Neural crest cell (in vitro differentiated cells): ENCODE data around the gene ST3GAL3. TPM values are rescaled to one million over a fixed set of nuclear protein-coding genes. Genes with fewer than 3 reads are reported as not detected.

Experiments used
- DNase-seq: peaks from one replicate; pipeline ENCODE4 v3.0.0; 2021; ENCODE audit warnings: low read depth, mixed read lengths, low spot score
- H3K27ac Mint-ChIP-seq: one replicate; pipeline ENCODE4 v1.8.0; 2021; ENCODE audit warnings: mild to moderate bottlenecking, mixed read lengths; ENCODE audit not compliant: unreplicated experiment
- H3K27me3 Mint-ChIP-seq: 2 replicates; pipeline ENCODE4 v1.8.0; 2021; ENCODE audit warnings: low read depth, mild to moderate bottlenecking, mixed read lengths
- H3K36me3 Mint-ChIP-seq: 2 replicates; pipeline ENCODE4 v1.8.0; 2021; ENCODE audit warnings: low read depth, mild to moderate bottlenecking, mixed read lengths
- H3K4me1 Mint-ChIP-seq: 2 replicates; pipeline ENCODE4 v1.8.0; 2021; ENCODE audit warnings: mixed read lengths
- H3K4me3 Mint-ChIP-seq: one replicate; pipeline ENCODE4 v1.8.0; 2021; ENCODE audit warnings: mild to moderate bottlenecking, mixed read lengths
- H3K9me3 Mint-ChIP-seq: 2 replicates; pipeline ENCODE4 v1.8.0; 2021; ENCODE audit warnings: mixed read lengths
- CTCF ChIP-seq: fragments of 200-600 bp; sonication (generic); conservative IDR thresholded peaks from 2 replicates; pipeline ENCODE4 v1.5.0; 2021; ENCODE audit warnings: antibody characterized with exemption, mild to moderate bottlenecking
- total RNA-seq: library from RNA; stranded (reverse); gene quantifications from 2 replicates; pipeline ENCODE4 v1.2.1, GENCODE V29; 2021

ST3GAL3 gene
- total RNA-seq, 1 donor from 2014 or later = 37.4 TPM

GRCh38 chr1:43766818-43767525 lies 59.6 kb downstream of the ST3GAL3 start:
- H3K27ac Mint-ChIP-seq = no peak overlapping the region
- no peaks in the 10 kb centered on the region for H3K36me3 Mint-ChIP-seq
- no peak for DNase-seq
- H3K9me3 Mint-ChIP-seq = no peaks in the 10 kb centered on the region
- no peaks in the 10 kb centered on the region for H3K27me3 Mint-ChIP-seq
- H3K4me1 Mint-ChIP-seq = peaks cover 12% of the 10 kb centered on the region
- no peak overlapping the region for H3K4me3 Mint-ChIP-seq
- TF ChIP-seq CTCF = no peak

GRCh38 chr1:43768168-43768567 lies 60.8 kb downstream of the ST3GAL3 start:
- Mint-ChIP-seq H3K27me3 (no peaks in the 10 kb centered on the region), H3K9me3 (no peaks in the 10 kb centered on the region), H3K4me1 (peaks cover 11% of the 10 kb centered on the region), H3K4me3 (no peak overlapping the region), H3K27ac (no peak overlapping the region), H3K36me3 (peaks cover 3% of the 10 kb centered on the region)
- no peak for TF ChIP-seq CTCF
- DNase-seq = no peak

GRCh38 chr1:43769350-43769908 lies 62.1 kb downstream of the ST3GAL3 start:
- Mint-ChIP-seq H3K4me1 (peaks cover 1% of the 10 kb centered on the region), H3K27ac (no peak overlapping the region), H3K36me3 (peaks cover 3% of the 10 kb centered on the region), H3K27me3 (no peaks in the 10 kb centered on the region), H3K4me3 (no peak overlapping the region), H3K9me3 (no peaks in the 10 kb centered on the region)
- no peak for TF ChIP-seq CTCF
- DNase-seq = no peak

- no peak overlapping the region for H3K27ac Mint-ChIP-seq
- H3K4me3 Mint-ChIP-seq = no peak overlapping the region
- H3K27me3 Mint-ChIP-seq = no peaks in the 10 kb centered on the region
- TF ChIP-seq CTCF = no peak
- H3K9me3 Mint-ChIP-seq = no peaks in the 10 kb centered on the region
- peaks cover 6% of the 10 kb centered on the region for H3K36me3 Mint-ChIP-seq
- H3K4me1 Mint-ChIP-seq = no peaks in the 10 kb centered on the region
- no peak for DNase-seq
These were observed 62.8 kb downstream of the ST3GAL3 start for GRCh38 chr1:43770111-43770510.

GRCh38 chr1:43772978-43773377 lies 65.6 kb downstream of the ST3GAL3 start:
- Mint-ChIP-seq H3K27me3 (no peaks in the 10 kb centered on the region), H3K9me3 (peaks cover 6% of the 10 kb centered on the region), H3K4me3 (no peak overlapping the region), H3K4me1 (no peaks in the 10 kb centered on the region), H3K36me3 (peaks cover 16% of the 10 kb centered on the region), H3K27ac (no peak overlapping the region)
- no peak for DNase-seq
- TF ChIP-seq CTCF = no peak
